Astrocyte (in vitro differentiated cells and primary cell): ENCODE data around the gene CSF2RB.

Source experiments
- EZH2 ChIP-seq: IDR thresholded peaks from 2 replicates; pipeline ENCODE4 v1.6.1; 2012; ENCODE audit warnings: mild to moderate bottlenecking, low read length, inconsistent platforms; ENCODE audit not compliant: insufficient read depth
- TF ChIP-seq, protein P1 (sequence below): IDR thresholded peaks from 2 replicates; pipeline ENCODE4 v1.5.1; 2011; ENCODE audit warnings: low read depth, mild to moderate bottlenecking, inconsistent platforms, low read length, moderate library complexity; ENCODE audit not compliant: insufficient read depth

- TF ChIP-seq, protein P1, sequence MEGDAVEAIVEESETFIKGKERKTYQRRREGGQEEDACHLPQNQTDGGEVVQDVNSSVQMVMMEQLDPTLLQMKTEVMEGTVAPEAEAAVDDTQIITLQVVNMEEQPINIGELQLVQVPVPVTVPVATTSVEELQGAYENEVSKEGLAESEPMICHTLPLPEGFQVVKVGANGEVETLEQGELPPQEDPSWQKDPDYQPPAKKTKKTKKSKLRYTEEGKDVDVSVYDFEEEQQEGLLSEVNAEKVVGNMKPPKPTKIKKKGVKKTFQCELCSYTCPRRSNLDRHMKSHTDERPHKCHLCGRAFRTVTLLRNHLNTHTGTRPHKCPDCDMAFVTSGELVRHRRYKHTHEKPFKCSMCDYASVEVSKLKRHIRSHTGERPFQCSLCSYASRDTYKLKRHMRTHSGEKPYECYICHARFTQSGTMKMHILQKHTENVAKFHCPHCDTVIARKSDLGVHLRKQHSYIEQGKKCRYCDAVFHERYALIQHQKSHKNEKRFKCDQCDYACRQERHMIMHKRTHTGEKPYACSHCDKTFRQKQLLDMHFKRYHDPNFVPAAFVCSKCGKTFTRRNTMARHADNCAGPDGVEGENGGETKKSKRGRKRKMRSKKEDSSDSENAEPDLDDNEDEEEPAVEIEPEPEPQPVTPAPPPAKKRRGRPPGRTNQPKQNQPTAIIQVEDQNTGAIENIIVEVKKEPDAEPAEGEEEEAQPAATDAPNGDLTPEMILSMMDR, result no peak
- no peak for TF ChIP-seq EZH2
Measured at GRCh38 chr22:36950797-36951590, 37.6 kb downstream of the CSF2RB start.
